GM19025 (cell line): ENCODE measurements around the gene BTNL9.
"Not testable (repeated sequence)": the region's sequence is repeated elsewhere in the genome, so short reads cannot be mapped to it uniquely, and the experiment has no call there.

Source experiments
- ATAC-seq: cut with Tn5 transposase; IDR thresholded peaks from one replicate; pipeline ENCODE4 v1.9.1; 2021; ENCODE audit warnings: mild to moderate bottlenecking, low read depth, moderate library complexity; ENCODE audit not compliant: unreplicated experiment

Gene BTNL9

DNA sequence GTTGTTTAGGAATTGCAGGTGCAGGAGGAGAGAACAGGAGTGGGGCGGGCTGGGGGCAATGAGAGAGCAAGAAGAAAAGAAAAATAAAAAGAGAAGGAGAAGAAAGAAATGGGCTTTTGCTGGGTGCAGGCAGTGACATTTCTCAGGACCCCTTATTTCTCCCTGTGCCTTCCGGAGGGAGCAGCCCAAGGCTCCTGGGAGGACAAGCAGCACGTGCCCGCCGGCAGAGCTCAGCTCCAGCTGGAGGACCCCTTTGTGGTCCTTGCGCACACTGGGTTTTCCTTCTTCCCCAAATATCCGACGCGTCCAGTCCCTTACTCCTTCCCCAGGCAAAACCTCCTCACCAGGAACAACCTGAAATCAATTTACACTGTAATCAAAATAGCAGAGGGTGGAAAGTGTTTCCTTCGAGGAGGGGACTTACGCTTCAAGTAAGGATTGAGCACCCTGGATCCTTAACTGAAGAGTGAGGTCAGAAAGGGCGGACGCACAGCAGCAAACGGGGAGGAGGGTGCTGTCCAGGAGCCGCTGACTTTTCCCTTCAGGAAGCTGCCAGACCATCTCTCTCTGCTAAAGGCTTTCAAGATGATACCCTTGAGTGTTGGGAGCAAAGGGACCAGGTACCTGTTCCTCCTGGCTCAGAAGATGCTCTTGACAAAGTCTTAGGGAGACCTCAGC is 2.1 kb downstream of the BTNL9 start:
- no peak for ATAC-seq

DNA sequence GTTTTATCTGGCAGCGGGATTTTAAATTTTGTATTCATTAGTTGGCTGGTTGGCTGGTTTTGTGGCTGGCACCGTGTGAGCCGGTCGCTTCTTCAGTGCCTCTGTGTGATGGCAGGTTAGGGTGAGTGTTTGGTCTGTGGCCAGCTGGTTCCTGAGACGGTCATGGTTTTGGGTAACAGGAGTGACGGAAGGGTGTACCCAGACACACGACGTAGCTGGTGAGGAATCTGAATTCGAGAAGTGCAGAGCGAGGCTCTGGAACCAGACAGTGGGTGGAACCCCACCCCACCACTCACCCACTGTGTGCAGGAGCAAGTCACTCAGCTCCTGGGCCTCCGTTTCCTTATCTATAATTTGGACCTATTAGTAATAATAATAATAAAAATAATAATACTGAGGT is 2.7 kb downstream of the BTNL9 start:
- no peak for ATAC-seq

DNA sequence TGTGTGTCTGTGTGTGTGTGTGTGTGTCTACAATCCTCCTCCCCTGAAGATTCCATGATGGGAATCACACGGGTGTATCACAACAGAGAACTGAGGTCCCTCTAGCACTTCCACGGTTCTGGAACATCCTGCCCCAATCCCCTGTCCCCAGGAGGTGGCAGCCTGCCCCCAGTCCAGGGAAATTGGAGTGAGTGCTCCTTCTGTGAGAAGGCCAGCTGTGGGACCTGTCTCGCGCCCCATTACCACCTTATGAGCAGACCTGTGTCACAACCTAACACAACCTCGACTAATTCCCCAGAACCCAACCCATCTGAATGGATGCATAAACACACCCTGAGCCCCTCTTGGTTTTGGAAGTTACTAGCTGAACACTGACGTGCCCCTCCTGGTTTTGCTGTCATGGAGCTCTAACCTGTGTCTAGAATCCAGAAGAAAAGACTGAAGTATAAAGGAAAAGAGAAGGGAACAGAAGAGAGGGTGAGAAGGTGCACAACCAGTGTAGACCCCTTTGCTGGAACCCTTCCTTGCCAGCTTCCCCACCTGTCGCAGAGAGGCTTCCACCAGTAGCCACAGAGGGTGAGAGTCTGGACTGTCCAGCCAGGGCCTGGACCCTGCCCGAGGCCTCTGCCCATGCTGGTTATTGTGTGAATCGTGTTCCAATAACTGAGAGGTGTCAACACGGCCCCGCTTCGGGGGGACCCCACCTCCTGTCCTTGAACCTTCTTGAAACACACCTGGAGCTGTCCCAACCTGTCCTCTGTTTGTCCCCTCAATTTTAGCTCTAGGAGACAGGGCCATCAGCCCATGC is 3.4 kb downstream of the BTNL9 start:
- ATAC-seq = no peak

DNA sequence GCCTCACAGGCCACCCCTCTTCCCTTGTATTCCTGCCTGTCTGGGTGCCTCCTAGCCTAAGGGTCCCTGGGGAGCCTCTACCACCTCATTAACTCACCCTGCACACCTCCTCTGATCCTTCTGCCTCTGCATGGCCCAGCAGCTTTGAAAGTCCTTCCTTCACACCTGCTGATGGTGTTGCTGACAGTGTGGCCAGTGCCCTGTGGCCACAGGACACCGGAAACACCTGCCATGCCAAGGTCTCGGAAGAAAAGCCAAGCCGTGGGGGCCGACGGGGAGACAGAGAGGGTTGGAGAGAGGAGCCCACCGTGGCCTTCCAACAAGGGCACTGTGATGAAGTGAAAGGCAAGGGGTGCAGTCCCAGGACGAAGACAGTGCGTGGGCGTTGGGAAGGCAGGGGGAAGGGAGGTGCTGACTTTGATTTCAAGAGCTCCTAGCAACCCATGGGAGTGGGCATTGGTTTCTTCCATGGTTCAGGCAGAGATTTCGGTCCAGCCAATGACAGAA is 4.1 kb downstream of the BTNL9 start:
- no peak for ATAC-seq

DNA sequence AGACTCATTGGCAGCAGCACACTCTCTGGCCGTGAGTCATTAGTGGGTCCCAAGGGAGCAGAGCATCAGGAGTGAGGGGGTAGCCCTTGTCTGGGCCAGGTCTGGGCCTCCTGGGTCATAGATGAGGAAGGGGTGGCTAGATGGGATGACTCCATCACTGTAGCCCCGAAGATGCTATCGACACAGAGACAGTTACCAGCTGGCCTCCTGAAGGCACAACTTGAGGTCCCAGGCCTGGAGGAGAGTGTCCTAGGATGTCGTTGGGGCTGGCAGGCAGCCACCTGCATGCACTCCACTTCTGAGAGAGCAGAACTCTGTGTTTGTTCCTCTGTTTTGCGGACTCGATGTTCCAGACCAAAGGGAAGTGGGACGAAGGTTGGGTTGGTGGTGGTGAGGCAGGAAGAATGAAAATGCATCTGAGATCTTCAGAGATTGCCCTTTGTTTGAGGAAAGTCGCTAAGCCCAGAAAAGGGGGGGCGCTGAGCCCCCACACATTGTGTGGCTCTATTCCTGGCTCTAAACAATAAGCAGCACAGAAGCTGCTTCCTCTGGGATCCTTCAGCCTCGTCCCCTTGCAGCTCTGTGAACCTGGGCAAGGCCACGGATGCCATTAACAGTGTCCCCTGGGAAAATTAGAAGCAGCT is 4.7 kb downstream of the BTNL9 start:
- no peak for ATAC-seq

DNA sequence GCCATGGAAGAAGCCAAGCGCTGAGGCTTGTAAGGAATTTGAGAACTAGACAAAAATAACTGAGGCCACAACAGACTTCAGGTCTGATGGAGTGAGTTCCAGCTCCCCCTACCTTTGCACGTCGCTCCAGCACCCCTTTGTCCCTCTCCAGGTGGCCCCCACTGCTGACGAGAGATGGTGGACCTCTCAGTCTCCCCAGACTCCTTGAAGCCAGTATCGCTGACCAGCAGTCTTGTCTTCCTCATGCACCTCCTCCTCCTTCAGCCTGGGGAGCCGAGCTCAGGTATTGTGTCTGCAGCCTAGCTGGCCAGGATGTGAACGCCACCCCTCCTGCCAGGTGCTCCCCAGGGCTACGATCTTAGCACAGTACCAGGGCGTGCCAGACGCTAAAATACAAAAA is 5.2 kb downstream of the BTNL9 start:
- ATAC-seq = no peak

DNA sequence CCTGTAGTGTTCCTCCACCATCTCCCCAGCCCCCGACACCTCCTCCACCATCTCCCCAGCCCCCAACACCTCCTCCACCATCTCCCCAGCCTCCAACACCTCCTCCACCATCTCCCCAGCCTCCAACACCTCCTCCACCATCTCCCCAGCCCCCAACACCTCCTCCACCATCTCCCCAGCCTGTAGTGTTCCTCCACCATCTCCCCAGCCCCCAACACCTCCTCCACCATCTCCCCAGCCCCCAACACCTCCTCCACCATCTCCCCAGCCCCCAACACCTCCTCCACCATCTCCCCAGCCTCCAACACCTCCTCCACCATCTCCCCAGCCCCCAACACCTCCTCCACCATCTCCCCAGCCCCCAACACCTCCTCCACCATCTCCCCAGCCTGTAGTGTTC is 5.8 kb downstream of the BTNL9 start:
- ATAC-seq = not testable (repeated sequence)

DNA sequence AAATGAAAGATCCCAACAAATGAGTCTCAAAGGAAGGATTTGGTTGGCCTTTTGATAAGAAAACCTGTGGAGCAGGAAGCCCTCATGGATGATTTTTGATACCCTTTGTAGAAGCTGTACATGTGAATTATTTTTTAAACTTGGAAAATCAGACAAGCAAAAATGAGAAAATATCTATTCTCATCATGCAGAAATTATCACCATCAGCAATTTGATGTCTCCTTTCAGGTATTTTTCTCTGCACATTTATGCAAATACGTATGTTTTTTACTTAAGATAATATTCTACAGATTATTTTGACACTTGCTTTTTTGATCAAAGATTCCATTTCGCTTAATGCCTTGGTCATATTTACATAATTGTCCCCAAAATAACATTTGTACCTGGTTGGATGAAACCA is 7.2 kb downstream of the BTNL9 start:
- no peak for ATAC-seq

DNA sequence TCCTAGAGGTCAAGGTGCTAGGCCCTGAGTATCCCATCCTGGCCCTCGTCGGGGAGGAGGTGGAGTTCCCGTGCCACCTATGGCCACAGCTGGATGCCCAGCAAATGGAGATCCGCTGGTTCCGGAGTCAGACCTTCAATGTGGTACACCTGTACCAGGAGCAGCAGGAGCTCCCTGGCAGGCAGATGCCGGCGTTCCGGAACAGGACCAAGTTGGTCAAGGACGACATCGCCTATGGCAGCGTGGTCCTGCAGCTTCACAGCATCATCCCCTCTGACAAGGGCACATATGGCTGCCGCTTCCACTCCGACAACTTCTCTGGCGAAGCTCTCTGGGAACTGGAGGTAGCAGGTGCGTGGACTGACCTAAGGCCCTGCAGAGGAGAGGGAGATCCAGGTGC is 7.9 kb downstream of the BTNL9 start:
- no peak for ATAC-seq

DNA sequence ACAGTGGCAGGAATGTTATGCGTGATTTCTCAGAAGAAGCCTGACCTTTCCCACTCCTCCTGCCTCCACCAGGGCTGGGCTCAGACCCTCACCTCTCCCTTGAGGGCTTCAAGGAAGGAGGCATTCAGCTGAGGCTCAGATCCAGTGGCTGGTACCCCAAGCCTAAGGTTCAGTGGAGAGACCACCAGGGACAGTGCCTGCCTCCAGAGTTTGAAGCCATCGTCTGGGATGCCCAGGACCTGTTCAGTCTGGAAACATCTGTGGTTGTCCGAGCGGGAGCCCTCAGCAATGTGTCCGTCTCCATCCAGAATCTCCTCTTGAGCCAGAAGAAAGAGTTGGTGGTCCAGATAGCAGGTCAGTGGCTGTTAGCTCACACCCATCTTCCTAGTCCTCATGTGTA is 9.9 kb downstream of the BTNL9 start:
- no peak for ATAC-seq

DNA sequence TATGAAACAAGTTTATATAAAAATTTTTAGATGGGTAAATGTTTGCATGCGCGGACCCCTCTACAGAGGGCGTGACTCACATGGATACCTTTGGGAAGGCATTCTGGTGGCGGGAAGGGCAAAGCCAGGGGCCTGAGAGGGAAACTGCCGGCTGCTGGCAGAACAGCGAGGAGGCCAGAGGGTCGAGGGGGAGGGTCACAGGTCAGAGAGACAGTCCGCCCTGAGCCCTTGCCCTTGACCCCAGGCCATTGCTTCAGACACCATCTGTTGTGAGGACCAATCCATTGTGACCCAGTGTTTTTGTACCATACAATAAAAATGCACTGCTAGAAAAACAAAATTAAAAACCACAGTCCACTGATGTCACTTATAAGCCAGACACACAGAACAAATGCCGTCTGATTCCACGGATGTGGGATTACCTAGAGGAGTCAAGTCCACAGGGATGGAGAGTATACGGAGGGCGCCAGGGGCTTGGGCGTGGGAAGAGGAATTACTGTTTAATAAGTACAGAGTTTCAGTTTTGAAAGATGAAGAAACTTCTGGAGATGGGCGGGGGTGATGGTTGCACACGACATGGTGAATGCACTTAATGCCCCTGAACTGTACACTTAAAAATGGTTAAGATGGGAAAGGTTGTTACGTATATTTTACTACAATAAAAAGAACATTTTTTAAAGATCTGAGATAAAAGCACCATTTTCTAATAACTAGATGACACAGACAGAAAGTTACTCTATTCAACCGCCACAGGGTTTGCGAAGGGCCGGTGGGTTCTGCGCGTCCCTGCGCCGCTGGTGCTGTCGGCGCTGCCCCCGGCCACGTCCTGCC is 12.0 kb downstream of the BTNL9 start:
- no peak for ATAC-seq

DNA sequence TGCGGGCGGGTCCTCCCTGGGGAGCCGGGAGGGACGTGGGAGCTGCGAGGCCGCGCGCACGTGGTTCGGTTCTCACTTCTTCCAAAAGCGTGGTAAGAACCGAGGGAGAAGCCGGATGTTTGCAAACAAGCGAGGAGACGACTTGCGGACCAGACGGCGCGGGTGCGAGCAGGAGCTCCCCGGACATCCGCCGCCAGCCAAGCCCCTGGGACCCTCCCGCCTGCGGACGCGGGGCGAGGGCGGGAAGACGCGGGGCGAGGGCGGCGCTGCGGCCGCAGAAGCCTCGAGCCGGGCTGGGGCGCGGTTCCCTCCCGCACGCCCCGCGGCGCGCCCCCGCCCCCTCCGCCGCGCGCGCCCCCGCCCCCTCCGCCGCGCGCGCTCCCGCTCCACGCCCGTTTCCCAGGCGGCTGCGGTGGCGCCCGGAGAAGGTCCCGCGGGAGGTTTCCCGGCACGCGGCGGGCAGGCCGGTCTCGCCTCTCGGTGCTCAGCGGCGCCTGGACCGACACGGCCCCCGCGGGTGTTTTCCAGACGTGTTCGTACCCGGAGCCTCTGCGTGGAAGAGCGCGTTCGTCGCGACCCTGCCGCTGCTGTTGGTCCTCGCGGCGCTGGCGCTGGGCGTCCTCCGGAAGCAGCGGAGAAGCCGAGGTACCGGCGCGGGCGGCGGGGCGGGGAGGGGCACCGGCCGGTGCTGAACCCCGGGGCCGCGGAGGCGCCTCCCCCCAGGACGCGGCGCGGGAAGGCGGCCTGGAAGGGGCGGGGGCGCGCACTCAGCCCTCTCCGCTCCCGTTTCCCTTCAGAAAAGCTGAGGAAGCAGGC is 12.8 kb downstream of the BTNL9 start:
- no peak for ATAC-seq

DNA sequence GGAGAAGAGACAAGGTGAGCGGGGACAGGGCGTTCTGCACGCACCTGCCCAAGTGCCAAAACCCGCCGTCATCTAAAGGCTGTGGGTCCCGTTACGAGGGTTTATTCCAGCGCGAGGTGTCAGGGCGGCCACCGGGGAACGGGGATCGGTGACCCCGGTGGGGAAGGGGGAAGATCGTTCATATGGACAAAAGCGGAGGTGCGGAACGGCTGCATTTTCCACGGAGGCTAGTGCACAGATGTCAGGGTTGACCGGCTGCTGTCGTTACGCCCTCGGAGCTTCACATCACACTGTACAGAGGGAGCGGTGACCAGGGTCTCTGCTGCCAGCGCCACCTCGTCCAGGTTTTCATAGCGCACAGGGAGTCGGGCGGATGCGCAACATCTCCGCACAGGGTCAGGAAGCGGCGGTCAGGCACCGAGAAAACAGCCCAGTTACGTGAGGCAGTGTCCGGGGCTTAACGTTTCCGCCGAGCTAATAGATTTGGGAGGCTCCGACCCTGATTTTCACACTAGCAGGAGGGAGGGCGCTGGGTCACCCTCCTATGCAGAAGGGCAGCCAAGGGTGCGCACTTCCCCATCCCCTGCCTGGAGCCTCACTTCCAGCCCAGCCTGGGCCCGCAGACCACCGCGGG is 13.5 kb downstream of the BTNL9 start:
- no peak for ATAC-seq

DNA sequence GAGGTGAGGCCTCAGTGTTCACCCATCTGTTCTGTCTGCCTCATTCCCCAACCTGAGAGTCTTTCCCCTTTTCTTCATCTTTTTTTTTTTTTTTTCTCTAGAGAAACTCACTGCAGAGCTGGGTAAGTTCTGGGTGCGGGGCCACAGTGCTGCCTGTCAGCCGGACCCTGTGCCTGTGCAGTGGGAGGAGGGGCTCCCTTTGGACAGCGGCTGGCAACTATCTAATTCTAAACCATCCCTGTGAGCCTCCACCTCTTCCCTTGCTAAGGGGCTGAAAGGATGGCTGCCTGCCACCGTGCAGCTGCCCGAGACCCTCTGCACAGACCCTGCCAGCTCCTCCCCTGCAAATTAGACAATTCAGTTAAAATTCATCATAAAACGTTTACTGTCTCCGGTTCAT is 14.1 kb downstream of the BTNL9 start:
- ATAC-seq = no peak

DNA sequence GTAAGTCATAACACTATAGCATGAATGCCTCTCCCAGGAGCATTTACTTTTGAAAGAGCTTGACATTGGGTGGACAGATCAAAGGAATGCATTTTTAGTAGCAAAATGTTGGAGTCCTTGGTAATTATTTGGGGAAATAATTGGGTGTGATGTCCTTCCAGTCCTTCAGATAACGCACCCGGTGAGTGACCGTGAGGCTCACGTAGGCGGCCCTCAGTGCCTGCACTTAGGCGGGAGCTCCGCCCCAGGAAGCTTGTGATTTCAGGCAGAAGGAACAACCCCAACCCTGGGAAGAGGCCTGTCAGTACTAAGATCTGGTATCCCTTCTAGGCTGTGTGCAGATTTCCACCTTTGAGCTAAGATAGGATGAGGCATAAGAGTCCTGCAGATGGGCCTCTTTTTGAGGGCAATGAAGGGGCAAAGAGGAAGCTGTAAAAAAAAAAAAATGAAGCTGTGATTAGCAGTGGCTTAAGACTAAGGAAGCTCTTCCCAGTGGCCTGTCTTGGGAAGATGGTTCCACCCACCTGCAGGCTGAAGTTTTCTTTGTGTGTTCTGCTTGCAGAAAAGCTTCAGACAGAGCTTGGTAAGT is 14.9 kb downstream of the BTNL9 start:
- ATAC-seq = no peak

DNA sequence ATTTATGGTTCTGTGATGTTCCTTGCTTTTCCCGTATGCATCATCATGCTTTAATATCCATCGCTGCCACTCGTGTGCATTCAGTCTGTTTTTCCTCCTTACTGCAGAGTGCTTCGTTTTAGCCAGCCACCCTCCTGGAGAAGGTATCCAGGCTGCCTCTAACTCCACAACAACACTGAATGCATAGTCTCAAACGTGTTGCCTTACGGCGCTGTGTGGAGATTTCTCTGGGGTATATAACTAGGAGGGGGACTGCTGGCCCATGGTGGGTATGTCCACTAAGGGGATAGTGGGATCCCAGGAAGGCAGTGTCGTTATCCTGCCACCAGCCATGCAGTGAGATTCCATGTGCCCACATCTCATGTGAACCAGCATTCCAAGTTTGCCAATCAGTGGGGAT is 16.4 kb downstream of the BTNL9 start:
- ATAC-seq = no peak

DNA sequence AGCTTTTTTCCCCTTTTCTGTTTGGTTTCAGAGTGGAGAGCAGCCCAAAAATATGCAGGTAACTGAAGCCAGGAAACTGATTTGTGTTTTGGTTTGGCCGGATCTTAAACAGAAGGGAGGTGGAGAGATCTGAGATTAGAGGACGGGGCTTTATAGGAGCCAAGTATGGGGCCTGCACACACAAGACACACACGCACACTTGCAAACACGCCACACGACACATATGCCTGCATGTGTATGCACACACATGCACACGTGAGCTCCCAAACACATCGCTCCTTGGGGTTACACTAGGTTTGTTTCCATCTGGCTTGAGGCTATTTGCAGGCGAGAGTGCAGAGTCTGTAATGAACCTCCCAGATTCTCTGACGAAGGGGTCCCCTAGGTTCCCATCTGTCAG is 18.3 kb downstream of the BTNL9 start:
- ATAC-seq = no peak

DNA sequence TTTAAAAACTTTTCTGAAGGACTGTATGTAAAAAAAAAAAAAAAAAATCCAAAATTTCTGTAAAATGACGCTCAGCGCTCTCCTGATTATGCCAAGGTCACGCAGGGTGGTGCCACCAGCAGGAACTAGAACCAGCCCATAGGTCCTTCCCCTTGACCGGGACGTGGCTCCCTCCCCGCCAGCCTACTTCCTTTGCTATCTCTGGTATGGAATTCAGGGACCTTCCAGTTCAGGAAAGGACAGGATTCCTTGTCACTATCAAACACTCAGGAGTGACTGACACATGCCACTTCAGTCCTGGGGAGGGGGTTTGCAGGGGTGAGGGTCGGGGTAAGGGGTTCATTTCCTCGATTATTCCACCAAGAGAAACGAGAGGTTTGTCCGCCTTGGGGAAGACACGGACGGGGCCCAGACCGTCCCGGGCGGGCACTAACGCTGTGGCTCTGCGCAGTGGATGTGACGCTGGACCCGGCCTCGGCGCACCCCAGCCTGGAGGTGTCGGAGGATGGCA is 18.8 kb downstream of the BTNL9 start:
- ATAC-seq = no peak
